ENCODE data around the gene MTHFD1L.
"Not testable (repeated sequence)": the region's sequence is repeated elsewhere in the genome, so short reads cannot be mapped to it uniquely, and the experiment has no call there.

MTHFD1L gene

GRCh38 chr6:151043944-151044343 lies 178.4 kb downstream of the MTHFD1L start:
- Histone ChIP-seq H3K27ac (ENCODE audit: low read depth, low read length) (no peak overlapping the region), H3K9ac (ENCODE audit: low read length) (peak overlapping the region; percentile 8), H3K9me3 (ENCODE audit: control insufficient read depth, insufficient read depth, low read depth, low read length) (0 out of 2 replicates have a peak, but pooled peaks cover 2% of the 10 kb centered on the region), H3K4me3 (ENCODE audit: low read depth, low read length) (no peak overlapping the region), H3K27me3 (ENCODE audit: control insufficient read depth, insufficient read depth, low read length) (no peaks in the 10 kb centered on the region), H3K36me3 (ENCODE audit: control insufficient read depth, insufficient read depth, low read length) (peaks cover 18% of the 10 kb centered on the region), H3K4me1 (ENCODE audit: control insufficient read depth, insufficient read depth, low read length) (peaks cover 20% of the 10 kb centered on the region)

DNA sequence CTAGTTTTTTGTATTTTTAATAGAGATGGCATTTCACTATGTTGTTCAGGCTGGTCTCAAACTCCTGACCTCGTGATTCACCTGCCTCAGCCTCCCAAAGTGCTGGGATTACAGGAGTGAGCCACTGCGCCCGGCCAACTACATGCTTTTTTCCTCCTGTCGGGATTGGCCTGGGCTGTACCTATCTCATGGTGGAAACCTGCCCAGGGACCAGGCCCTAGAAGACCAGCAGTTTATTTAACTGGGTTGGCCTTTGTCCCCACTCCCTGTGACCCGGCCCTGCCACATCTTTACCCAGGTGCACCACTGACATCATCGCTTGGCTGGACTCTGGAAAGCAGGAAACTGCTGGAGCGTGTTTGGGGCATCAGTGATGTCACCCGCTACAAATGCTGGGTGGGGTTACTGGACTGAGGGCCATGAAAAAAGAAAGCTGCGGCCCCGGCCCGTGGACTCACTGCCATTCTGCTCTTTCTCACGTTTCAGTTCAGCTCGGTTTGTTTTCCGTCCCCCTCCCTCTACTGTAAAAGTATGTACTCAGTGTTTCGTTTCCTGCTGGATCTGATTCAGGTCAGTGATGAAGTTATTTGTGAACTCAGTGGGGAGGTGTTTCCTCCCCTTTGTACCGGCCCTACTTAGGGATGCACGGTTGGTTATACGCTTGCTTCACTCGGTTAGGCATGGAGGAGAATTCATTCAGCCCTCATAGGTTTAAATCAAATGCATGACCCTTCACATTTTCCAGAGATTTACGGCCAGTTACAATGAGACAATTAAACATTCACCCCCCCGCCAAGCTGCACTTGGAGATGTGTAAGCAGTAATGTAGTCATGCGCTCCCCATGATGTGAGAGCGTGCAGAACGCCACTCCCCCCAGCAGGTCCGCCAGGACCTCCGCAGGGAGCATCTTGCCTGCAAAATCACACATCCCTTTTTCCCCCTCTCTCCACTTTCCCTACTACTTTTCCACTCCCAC lies 179.3 kb downstream of the MTHFD1L start:
- Histone ChIP-seq H3K27me3 (ENCODE audit: control insufficient read depth, insufficient read depth, low read length) (no peaks in the 10 kb centered on the region), H3K36me3 (ENCODE audit: control insufficient read depth, insufficient read depth, low read length) (peaks cover 15% of the 10 kb centered on the region), H3K4me1 (ENCODE audit: control insufficient read depth, insufficient read depth, low read length) (peaks cover 20% of the 10 kb centered on the region), H3K9me3 (ENCODE audit: control insufficient read depth, insufficient read depth, low read depth, low read length) (0 out of 2 replicates have a peak, but pooled peaks cover 2% of the 10 kb centered on the region), H3K4me3 (ENCODE audit: low read depth, low read length) (peak overlapping the region; percentile 24), H3K27ac (ENCODE audit: low read depth, low read length) (peak overlapping the region; percentile 30; the same call in 1 of the 2 replicates), H3K9ac (ENCODE audit: low read length) (peak overlapping the region; percentile 62)

DNA sequence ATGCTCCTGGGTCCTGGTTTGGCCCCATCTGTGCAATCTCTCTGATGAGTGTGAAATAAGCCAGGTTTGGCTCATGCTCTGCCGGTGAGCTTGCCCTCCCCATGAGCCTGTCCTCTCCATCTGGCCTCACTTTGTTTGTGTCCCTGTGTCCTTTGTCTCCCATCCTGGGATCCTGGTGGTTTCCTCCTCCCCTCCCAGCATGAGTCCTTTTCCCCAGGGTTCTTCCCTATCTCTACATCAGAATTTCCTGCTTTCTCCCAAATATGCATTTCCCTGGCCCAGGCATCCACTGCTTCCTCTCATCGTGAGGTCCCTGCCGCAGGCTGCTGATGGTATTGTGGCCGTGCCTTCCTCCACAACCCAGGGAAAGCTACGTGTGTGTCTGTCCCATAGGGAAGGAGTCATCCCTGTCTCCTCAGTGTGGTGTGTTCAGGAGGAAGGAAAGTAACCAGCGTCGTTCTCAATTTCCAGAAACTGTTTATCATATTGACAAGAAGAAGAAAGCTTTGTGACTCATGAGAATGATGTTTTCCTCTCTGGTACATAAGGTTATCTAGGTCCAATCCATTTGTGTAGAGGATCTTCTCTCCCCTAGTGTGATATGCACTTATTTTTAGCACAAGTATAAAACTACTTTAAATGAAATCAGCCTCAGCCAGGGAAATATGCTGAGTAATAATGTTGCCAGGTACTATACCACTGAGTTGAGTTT lies 180.2 kb downstream of the MTHFD1L start:
- Histone ChIP-seq H3K27ac (ENCODE audit: low read depth, low read length) (peak overlapping the region; percentile 30; the same call in 1 of the 2 replicates), H3K9ac (ENCODE audit: low read length) (peak overlapping the region; percentile 62), H3K36me3 (ENCODE audit: control insufficient read depth, insufficient read depth, low read length) (peaks cover 14% of the 10 kb centered on the region), H3K4me1 (ENCODE audit: control insufficient read depth, insufficient read depth, low read length) (peaks cover 20% of the 10 kb centered on the region)
- H3K27me3 ChIP-seq (ENCODE audit: control insufficient read depth, insufficient read depth, low read length); H3K9me3 ChIP-seq (ENCODE audit: control insufficient read depth, insufficient read depth, low read depth, low read length); H3K4me3 ChIP-seq (ENCODE audit: low read depth, low read length): not testable (repeated sequence)

DNA sequence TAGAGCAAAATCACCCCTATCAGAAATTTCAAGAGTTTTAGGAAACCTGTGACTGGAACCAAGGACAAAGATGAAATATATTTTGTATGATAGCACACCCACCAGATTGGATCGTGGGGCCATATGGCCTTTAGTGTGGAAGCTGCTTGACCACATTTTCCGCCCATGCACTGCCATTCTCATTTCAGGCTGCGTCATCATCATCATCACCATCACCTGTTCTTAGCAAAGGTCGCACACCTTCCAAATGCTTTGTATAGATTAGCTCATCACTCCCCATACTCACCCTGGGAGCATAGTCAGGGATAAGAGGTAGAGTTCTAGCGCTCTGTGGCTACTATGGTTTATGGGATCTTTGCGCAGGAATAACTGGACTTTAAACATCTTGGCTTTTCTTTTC lies 185.7 kb downstream of the MTHFD1L start:
- H3K9me3 ChIP-seq (ENCODE audit: control insufficient read depth, insufficient read depth, low read depth, low read length): 0 out of 2 replicates have a peak, but pooled peaks cover 2% of the 10 kb centered on the region
- H3K36me3 ChIP-seq (ENCODE audit: control insufficient read depth, insufficient read depth, low read length): peaks cover 18% of the 10 kb centered on the region
- no peaks in the 10 kb centered on the region for H3K27me3 ChIP-seq (ENCODE audit: control insufficient read depth, insufficient read depth, low read length)
- no peak overlapping the region for H3K27ac ChIP-seq (ENCODE audit: low read depth, low read length)
- H3K9ac ChIP-seq (ENCODE audit: low read length): no peak overlapping the region
- H3K4me3 ChIP-seq (ENCODE audit: low read depth, low read length): no peak overlapping the region
- H3K4me1 ChIP-seq (ENCODE audit: control insufficient read depth, insufficient read depth, low read length): no peaks in the 10 kb centered on the region

- no peak overlapping the region for H3K4me3 ChIP-seq (ENCODE audit: low read depth, low read length)
- no peaks in the 10 kb centered on the region for H3K27me3 ChIP-seq (ENCODE audit: control insufficient read depth, insufficient read depth, low read length)
- H3K4me1 ChIP-seq (ENCODE audit: control insufficient read depth, insufficient read depth, low read length): no peaks in the 10 kb centered on the region
- H3K36me3 ChIP-seq (ENCODE audit: control insufficient read depth, insufficient read depth, low read length): peaks cover 21% of the 10 kb centered on the region
- H3K9ac ChIP-seq (ENCODE audit: low read length): no peak overlapping the region
- no peak overlapping the region for H3K27ac ChIP-seq (ENCODE audit: low read depth, low read length)
- 0 out of 2 replicates have a peak, but pooled peaks cover 2% of the 10 kb centered on the region for H3K9me3 ChIP-seq (ENCODE audit: control insufficient read depth, insufficient read depth, low read depth, low read length)
Observed at GRCh38 chr6:151052021-151052646, 186.6 kb downstream of the MTHFD1L start.

GRCh38 chr6:151054306-151054705 lies 188.8 kb downstream of the MTHFD1L start:
- H3K27ac ChIP-seq (ENCODE audit: low read depth, low read length): no peak overlapping the region

GRCh38 chr6:151056230-151056907 lies 190.9 kb downstream of the MTHFD1L start:
- H3K4me1 ChIP-seq (ENCODE audit: control insufficient read depth, insufficient read depth, low read length): no peaks in the 10 kb centered on the region; the same call in 1 of the 2 replicates
- H3K27ac ChIP-seq (ENCODE audit: low read depth, low read length): no peak overlapping the region
- no peaks in the 10 kb centered on the region for H3K27me3 ChIP-seq (ENCODE audit: control insufficient read depth, insufficient read depth, low read length)
- no peaks in the 10 kb centered on the region for H3K9me3 ChIP-seq (ENCODE audit: control insufficient read depth, insufficient read depth, low read depth, low read length)
- no peak overlapping the region for H3K4me3 ChIP-seq (ENCODE audit: low read depth, low read length)
- peaks cover 18% of the 10 kb centered on the region for H3K36me3 ChIP-seq (ENCODE audit: control insufficient read depth, insufficient read depth, low read length)
- no peak overlapping the region for H3K9ac ChIP-seq (ENCODE audit: low read length)

More at GRCh38 chr6:151054306-151054705, 188.8 kb downstream of the MTHFD1L start:
- Histone ChIP-seq H3K4me1 (ENCODE audit: control insufficient read depth, insufficient read depth, low read length) (no peaks in the 10 kb centered on the region), H3K36me3 (ENCODE audit: control insufficient read depth, insufficient read depth, low read length) (peaks cover 18% of the 10 kb centered on the region), H3K9ac (ENCODE audit: low read length) (no peak overlapping the region), H3K4me3 (ENCODE audit: low read depth, low read length) (no peak overlapping the region), H3K27me3 (ENCODE audit: control insufficient read depth, insufficient read depth, low read length) (no peaks in the 10 kb centered on the region), H3K9me3 (ENCODE audit: control insufficient read depth, insufficient read depth, low read depth, low read length) (no peaks in the 10 kb centered on the region)

GRCh38 chr6:151057061-151057460 lies 191.6 kb downstream of the MTHFD1L start:
- Histone ChIP-seq H3K9ac (ENCODE audit: low read length) (no peak overlapping the region), H3K4me3 (ENCODE audit: low read depth, low read length) (no peak overlapping the region), H3K4me1 (ENCODE audit: control insufficient read depth, insufficient read depth, low read length) (no peaks in the 10 kb centered on the region; the same call in 1 of the 2 replicates), H3K27me3 (ENCODE audit: control insufficient read depth, insufficient read depth, low read length) (no peaks in the 10 kb centered on the region), H3K27ac (ENCODE audit: low read depth, low read length) (no peak overlapping the region), H3K9me3 (ENCODE audit: control insufficient read depth, insufficient read depth, low read depth, low read length) (no peaks in the 10 kb centered on the region), H3K36me3 (ENCODE audit: control insufficient read depth, insufficient read depth, low read length) (peaks cover 12% of the 10 kb centered on the region)

- H3K4me1 ChIP-seq (ENCODE audit: control insufficient read depth, insufficient read depth, low read length): no peaks in the 10 kb centered on the region; the same call in 1 of the 2 replicates
- no peak overlapping the region for H3K27ac ChIP-seq (ENCODE audit: low read depth, low read length)
Observed at GRCh38 chr6:151058021-151058733, 192.7 kb downstream of the MTHFD1L start.

More at GRCh38 chr6:151058021-151058733, 192.7 kb downstream of the MTHFD1L start:
- Histone ChIP-seq H3K4me3 (ENCODE audit: low read depth, low read length) (no peak overlapping the region), H3K9ac (ENCODE audit: low read length) (no peak overlapping the region), H3K9me3 (ENCODE audit: control insufficient read depth, insufficient read depth, low read depth, low read length) (no peaks in the 10 kb centered on the region), H3K36me3 (ENCODE audit: control insufficient read depth, insufficient read depth, low read length) (peaks cover 8% of the 10 kb centered on the region; the same call in 1 of the 2 replicates), H3K27me3 (ENCODE audit: control insufficient read depth, insufficient read depth, low read length) (no peaks in the 10 kb centered on the region)

Measured in HUES6 (cell line).